Mesothelial cell of epicardium (in vitro differentiated cells): ENCODE results near the gene RAD51AP2. TPM values are rescaled to one million over a fixed set of nuclear protein-coding genes. Genes with fewer than 3 reads are reported as not detected.

Experiments used
- DNase-seq, 2 experiments: peaks; one replicate each; pipeline ENCODE4 v3.0.0; 2021; ENCODE audit warnings: low spot score in 2 of 2; ENCODE audit not compliant: unreplicated experiment in 2 of 2
- H3K27ac Mint-ChIP-seq: 2 replicates; pipeline ENCODE4 v1.8.0; 2021; ENCODE audit warnings: mixed read lengths
- H3K27me3 Mint-ChIP-seq: 2 replicates; pipeline ENCODE4 v1.8.0; 2021; ENCODE audit warnings: low read depth, mixed read lengths
- H3K36me3 Mint-ChIP-seq: 2 replicates; pipeline ENCODE4 v1.8.0; 2021; ENCODE audit warnings: mixed read lengths
- H3K4me1 Mint-ChIP-seq: 2 replicates; pipeline ENCODE4 v1.8.0; 2021; ENCODE audit warnings: mixed read lengths
- H3K4me3 Mint-ChIP-seq: 2 replicates; pipeline ENCODE4 v1.8.0; 2021; ENCODE audit warnings: mild to moderate bottlenecking, moderate library complexity, mixed read lengths
- H3K9me3 Mint-ChIP-seq: 2 replicates; pipeline ENCODE4 v1.8.0; 2021; ENCODE audit warnings: mixed read lengths
- CTCF ChIP-seq: fragments of 200-600 bp; sonication (generic); IDR thresholded peaks from one replicate; pipeline ENCODE4 v1.5.0; 2021; ENCODE audit warnings: antibody characterized with exemption; ENCODE audit not compliant: unreplicated experiment
- total RNA-seq: library from RNA; stranded (reverse); gene quantifications from 3 replicates; pipeline ENCODE4 v1.2.1, GENCODE V29; 2021

RAD51AP2 gene
- total RNA-seq, 1 donor from 2014 or later, result 0.16 TPM

GRCh38 chr2:17550907-17551306 lies 32.7 kb upstream of the RAD51AP2 start:
- peaks cover 11% of the 10 kb centered on the region for H3K27me3 Mint-ChIP-seq
- no peak overlapping the region for H3K27ac Mint-ChIP-seq
- no peaks in the 10 kb centered on the region for H3K9me3 Mint-ChIP-seq
- no peaks in the 10 kb centered on the region for H3K36me3 Mint-ChIP-seq
- H3K4me3 Mint-ChIP-seq, result no peak overlapping the region
- H3K4me1 Mint-ChIP-seq, result no peaks in the 10 kb centered on the region
- no peak for TF ChIP-seq CTCF
- no peak for DNase-seq

GRCh38 chr2:17547737-17548136 lies 29.5 kb upstream of the RAD51AP2 start:
- no peak for TF ChIP-seq CTCF
- Mint-ChIP-seq H3K36me3 (no peaks in the 10 kb centered on the region), H3K4me3 (no peak overlapping the region), H3K27ac (no peak overlapping the region), H3K4me1 (peaks cover 3% of the 10 kb centered on the region), H3K27me3 (peaks cover 28% of the 10 kb centered on the region), H3K9me3 (no peaks in the 10 kb centered on the region)
- DNase-seq, result no peak

GRCh38 chr2:17547237-17547636 lies 29.0 kb upstream of the RAD51AP2 start:
- DNase-seq, result no peak
- Mint-ChIP-seq H3K27ac (no peak overlapping the region), H3K4me1 (peaks cover 3% of the 10 kb centered on the region), H3K36me3 (no peaks in the 10 kb centered on the region), H3K9me3 (no peaks in the 10 kb centered on the region), H3K27me3 (peaks cover 32% of the 10 kb centered on the region), H3K4me3 (no peak overlapping the region)
- TF ChIP-seq CTCF, result no peak

- Mint-ChIP-seq H3K4me1 (peaks cover 12% of the 10 kb centered on the region), H3K36me3 (no peaks in the 10 kb centered on the region), H3K27me3 (peaks cover 43% of the 10 kb centered on the region), H3K9me3 (no peaks in the 10 kb centered on the region), H3K4me3 (no peak overlapping the region), H3K27ac (no peak overlapping the region)
- TF ChIP-seq CTCF, result no peak
- no peak for DNase-seq
These were observed 27.7 kb upstream of the RAD51AP2 start for GRCh38 chr2:17545680-17546613.

GRCh38 chr2:17544256-17544655 lies 26.0 kb upstream of the RAD51AP2 start:
- H3K4me1 Mint-ChIP-seq, result peaks cover 21% of the 10 kb centered on the region
- peaks cover 44% of the 10 kb centered on the region for H3K27me3 Mint-ChIP-seq
- no peaks in the 10 kb centered on the region for H3K36me3 Mint-ChIP-seq
- no peak overlapping the region for H3K27ac Mint-ChIP-seq
- H3K9me3 Mint-ChIP-seq, result no peaks in the 10 kb centered on the region
- no peak for DNase-seq
- no peak for TF ChIP-seq CTCF
- no peak overlapping the region for H3K4me3 Mint-ChIP-seq
